Endothelial cell (in vitro differentiated cells): ENCODE results near the gene IKZF1. TPM values are rescaled to one million over a fixed set of nuclear protein-coding genes. Genes with fewer than 3 reads are reported as not detected.

Experiments
- DNase-seq: peaks from one replicate; pipeline ENCODE4 v3.0.0; 2021; ENCODE audit warnings: low spot score
- H3K27ac Mint-ChIP-seq: one replicate; pipeline ENCODE4 v1.8.0; 2021; ENCODE audit warnings: mixed read lengths, inconsistent platforms; ENCODE audit not compliant: unreplicated experiment
- H3K27me3 Mint-ChIP-seq: one replicate; pipeline ENCODE4 v1.8.0; 2021; ENCODE audit warnings: mild to moderate bottlenecking, moderate library complexity, mixed read lengths, inconsistent platforms; ENCODE audit not compliant: unreplicated experiment
- H3K36me3 Mint-ChIP-seq: one replicate; pipeline ENCODE4 v1.8.0; 2021; ENCODE audit warnings: mild to moderate bottlenecking, low read depth, mixed read lengths, inconsistent platforms; ENCODE audit not compliant: unreplicated experiment
- H3K4me1 Mint-ChIP-seq: one replicate; pipeline ENCODE4 v1.8.0; 2021; ENCODE audit warnings: mild to moderate bottlenecking, mixed read lengths, inconsistent platforms; ENCODE audit not compliant: unreplicated experiment
- H3K4me3 Mint-ChIP-seq: one replicate; pipeline ENCODE4 v1.8.0; 2021; ENCODE audit warnings: mild to moderate bottlenecking, mixed read lengths, inconsistent platforms; ENCODE audit not compliant: unreplicated experiment
- H3K9me3 Mint-ChIP-seq: one replicate; pipeline ENCODE4 v1.8.0; 2021; ENCODE audit warnings: mixed read lengths, inconsistent platforms; ENCODE audit not compliant: unreplicated experiment
- total RNA-seq: library from RNA; stranded (reverse); fragmentation: NEBNext Ultra II Directional; extraction: Animal tissue kit (Norgen Biotek cat#: 25700); gene quantifications from one replicate; pipeline ENCODE4 v1.2.1, GENCODE V29; 2021; ENCODE audit not compliant: unreplicated experiment
- TF ChIP-seq, protein P1 (sequence below): fragments of 200-600 bp; sonication (generic); IDR thresholded peaks from one replicate; pipeline ENCODE4 v1.5.0; 2021; ENCODE audit warnings: antibody characterized with exemption; ENCODE audit not compliant: unreplicated experiment

IKZF1 gene
- total RNA-seq, 1 donor from 2014 or later: 3.1 TPM

DNA sequence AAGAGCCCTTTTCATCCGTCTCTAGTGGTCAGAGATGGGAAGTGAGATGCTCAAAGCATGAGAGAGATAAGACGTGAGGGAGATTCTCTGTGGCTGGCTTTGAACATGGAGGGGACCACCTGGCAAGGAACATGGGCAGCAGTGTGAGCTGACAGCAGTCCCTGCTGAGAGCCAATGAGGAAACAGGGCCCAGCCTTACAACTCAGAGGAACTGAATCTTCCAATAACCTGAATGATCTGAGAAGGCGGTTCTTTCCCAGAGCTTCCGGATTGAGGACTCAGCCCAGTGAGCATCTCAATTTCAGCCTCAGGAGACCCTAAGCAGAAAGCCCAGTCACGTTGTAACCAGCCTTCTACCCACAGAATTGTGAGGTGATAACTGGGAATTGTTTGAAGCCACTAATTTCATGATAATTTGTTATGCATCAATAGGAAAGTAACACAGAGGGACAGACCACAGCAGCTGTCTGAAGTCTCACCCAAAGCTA is 33.9 kb upstream of the IKZF1 start:
- Mint-ChIP-seq H3K9me3 (no peaks in the 10 kb centered on the region), H3K4me1 (no peaks in the 10 kb centered on the region), H3K27ac (no peak overlapping the region), H3K27me3 (peaks cover 3% of the 10 kb centered on the region), H3K36me3 (no peaks in the 10 kb centered on the region), H3K4me3 (no peak overlapping the region)
- TF ChIP-seq, protein P1, sequence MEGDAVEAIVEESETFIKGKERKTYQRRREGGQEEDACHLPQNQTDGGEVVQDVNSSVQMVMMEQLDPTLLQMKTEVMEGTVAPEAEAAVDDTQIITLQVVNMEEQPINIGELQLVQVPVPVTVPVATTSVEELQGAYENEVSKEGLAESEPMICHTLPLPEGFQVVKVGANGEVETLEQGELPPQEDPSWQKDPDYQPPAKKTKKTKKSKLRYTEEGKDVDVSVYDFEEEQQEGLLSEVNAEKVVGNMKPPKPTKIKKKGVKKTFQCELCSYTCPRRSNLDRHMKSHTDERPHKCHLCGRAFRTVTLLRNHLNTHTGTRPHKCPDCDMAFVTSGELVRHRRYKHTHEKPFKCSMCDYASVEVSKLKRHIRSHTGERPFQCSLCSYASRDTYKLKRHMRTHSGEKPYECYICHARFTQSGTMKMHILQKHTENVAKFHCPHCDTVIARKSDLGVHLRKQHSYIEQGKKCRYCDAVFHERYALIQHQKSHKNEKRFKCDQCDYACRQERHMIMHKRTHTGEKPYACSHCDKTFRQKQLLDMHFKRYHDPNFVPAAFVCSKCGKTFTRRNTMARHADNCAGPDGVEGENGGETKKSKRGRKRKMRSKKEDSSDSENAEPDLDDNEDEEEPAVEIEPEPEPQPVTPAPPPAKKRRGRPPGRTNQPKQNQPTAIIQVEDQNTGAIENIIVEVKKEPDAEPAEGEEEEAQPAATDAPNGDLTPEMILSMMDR: no peak
- DNase-seq: no peak

DNA sequence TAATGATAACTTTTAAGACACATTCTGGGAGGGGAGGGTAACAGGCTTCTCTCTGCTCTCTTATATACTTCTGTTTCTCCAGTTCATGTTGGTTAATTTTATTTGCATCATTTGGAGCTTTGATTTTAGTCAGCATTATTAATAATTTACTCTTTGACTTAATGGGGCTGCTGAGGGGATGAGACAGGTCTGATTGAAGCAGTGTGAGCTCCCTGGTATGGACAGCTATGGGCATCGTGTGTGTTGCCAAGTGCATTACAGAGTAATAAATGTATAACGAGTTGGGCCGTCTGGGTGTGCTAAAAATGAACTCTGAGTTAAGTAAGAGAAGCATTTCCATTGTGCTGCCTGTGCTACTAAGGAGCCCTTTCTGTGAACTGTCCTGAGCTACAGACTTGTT is 31.7 kb upstream of the IKZF1 start:
- H3K9me3 Mint-ChIP-seq: no peaks in the 10 kb centered on the region
- H3K4me1 Mint-ChIP-seq: no peaks in the 10 kb centered on the region
- no peak for DNase-seq
- no peak overlapping the region for H3K4me3 Mint-ChIP-seq
- TF ChIP-seq, protein P1: no peak
- no peak overlapping the region for H3K27ac Mint-ChIP-seq
- H3K27me3 Mint-ChIP-seq: peaks cover 3% of the 10 kb centered on the region
- no peaks in the 10 kb centered on the region for H3K36me3 Mint-ChIP-seq

DNA sequence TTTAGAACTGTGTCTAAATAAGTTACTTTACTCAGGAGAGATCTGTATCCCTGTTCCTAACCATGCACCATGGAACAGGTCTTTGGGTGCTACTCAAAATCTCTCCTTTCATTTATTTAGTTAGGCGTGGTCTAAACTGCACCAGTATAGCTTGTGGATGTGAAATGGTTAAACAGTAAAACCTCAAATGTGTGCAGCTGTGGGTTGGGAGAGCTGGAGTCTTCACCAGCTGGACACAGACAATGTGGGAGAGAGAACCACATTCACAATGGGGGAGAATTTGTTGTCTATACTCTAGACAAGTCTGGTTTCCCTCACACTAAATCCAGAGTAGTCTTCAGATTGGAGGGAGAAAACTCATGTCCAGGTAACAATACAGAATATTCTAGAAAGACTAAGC is 31.2 kb upstream of the IKZF1 start:
- H3K36me3 Mint-ChIP-seq: no peaks in the 10 kb centered on the region

DNA sequence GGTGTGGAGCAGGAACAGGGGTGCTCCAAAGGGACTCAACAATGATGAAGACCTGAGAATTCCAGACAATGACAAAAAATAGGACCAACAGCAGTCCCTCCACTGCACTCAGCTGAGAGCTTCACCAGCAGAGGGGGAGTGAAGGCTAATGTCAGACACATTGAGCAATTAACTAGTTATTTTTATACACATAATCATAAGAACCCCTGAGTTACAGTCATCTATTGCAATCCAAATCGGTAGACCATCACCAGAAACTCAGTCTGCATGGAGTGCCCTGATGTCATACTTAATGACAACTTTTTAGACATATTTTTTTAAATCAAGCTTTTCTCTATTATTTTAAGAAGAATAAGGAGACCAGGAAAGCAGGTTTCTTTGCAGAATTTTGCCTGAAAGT is 30.6 kb upstream of the IKZF1 start:
- no peaks in the 10 kb centered on the region for H3K36me3 Mint-ChIP-seq
- TF ChIP-seq, protein P1: no peak
- H3K9me3 Mint-ChIP-seq: no peaks in the 10 kb centered on the region
- H3K27me3 Mint-ChIP-seq: peaks cover 3% of the 10 kb centered on the region
- DNase-seq: no peak
- H3K4me1 Mint-ChIP-seq: no peaks in the 10 kb centered on the region
- H3K27ac Mint-ChIP-seq: no peak overlapping the region
- H3K4me3 Mint-ChIP-seq: no peak overlapping the region

More for the DNA sequence above, 31.2 kb upstream of the IKZF1 start:
- Mint-ChIP-seq H3K9me3 (no peaks in the 10 kb centered on the region), H3K27me3 (peaks cover 3% of the 10 kb centered on the region), H3K27ac (no peak overlapping the region), H3K4me1 (no peaks in the 10 kb centered on the region), H3K4me3 (no peak overlapping the region)
- no peak for DNase-seq
- TF ChIP-seq, protein P1: no peak

DNA sequence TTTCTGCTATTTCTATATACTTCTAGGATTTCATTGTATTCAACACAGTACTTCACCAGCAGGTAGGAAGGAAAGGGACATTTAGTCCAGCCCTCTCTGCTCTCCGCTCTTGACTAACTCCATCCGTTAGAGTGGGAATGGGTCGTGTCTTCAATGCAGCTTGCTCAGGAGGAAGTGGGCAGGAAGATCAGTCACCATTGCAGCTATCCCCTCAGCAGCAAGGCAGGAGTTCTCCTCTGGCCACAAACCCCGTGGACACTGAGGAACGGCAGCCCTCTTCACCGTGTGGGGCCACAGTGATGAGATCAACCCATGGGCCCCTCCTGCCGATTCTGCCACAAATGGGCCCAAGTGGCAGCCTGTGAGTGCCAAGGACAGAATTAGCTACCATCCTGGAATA is 30.2 kb upstream of the IKZF1 start:
- H3K4me3 Mint-ChIP-seq: no peak overlapping the region
- peaks cover 3% of the 10 kb centered on the region for H3K27me3 Mint-ChIP-seq
- no peaks in the 10 kb centered on the region for H3K36me3 Mint-ChIP-seq
- H3K27ac Mint-ChIP-seq: no peak overlapping the region
- H3K9me3 Mint-ChIP-seq: no peaks in the 10 kb centered on the region
- DNase-seq: no peak
- H3K4me1 Mint-ChIP-seq: no peaks in the 10 kb centered on the region
- TF ChIP-seq, protein P1: no peak
